ENCODE results near the gene CA12. TPM values are rescaled to one million over a fixed set of nuclear protein-coding genes. Genes with fewer than 3 reads are reported as not detected.

The CA12 gene
- total RNA-seq: 89.6 TPM

DNA sequence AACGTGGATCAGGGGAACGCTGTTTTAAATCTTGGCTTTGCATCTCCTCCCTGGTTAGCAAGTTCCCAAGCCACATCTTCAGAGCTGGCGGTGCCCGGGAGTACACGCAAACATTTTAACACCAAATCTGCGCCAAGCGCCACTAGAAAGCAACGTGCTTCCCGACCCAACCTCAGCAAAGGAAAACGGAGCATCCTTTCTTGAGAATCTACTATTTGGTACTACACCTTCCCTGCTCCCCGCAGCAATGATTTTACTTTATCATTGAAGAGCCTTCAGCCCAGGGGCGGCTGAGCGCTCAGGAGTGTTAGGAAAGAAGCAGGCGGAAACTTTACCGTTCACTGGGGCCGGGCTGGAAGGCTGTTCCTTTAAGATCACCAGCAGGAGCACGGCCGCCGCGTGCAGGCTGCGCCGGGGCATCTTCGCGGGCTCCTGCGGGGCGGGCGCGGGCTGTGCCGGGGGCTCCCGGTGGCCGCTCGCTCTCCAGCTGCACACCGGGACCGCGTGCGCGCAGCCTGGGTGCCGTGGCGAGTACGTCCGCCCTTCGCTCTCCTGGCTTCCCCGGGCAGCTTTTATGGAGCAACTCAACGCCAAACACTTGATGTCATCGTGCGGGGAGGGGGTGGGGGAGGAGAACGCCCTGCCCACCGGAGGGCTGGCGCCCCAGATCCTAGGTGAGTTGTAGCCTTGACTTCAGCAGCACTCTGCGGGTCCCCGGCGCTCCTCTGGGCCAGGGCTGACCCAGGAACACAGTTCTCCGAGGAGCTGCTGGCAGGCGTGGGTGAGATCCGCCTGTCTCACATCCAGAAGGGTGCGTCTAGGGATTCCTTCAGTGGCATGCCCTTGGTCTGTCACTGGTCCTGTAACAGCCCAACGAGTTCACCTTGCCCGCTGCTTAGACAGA, at the start of gene CA12:
Gene CA12, minus strand, starts transcription at position 546 of the 904 bp plus-strand sequence. Its CDS starts 126 bp downstream, at position 420.
- Histone ChIP-seq H3K36me3 (no peaks in the 10 kb centered on the region), H3K27ac (peak within 1 kb of the TSS; percentile 56), H3K9me3 (no peaks in the 10 kb centered on the region), H3K4me1 (peaks cover 37% of the 10 kb centered on the region), H3K4me3 (peak within 1 kb of the TSS; percentile 59 to 65), H3K27me3 (no peaks in the 10 kb centered on the region)
- DNase-seq (ENCODE audit: extremely low spot score in 2 of 2): no peak
- intact Hi-C loops (cut with DNase I): no loop called here
- no peak for TF ChIP-seq POLR2A (IDR thresholded peaks at IDR 0.05)
- peak in 1 of 2 donors; percentile 68 for TF ChIP-seq POLR2AphosphoS5 (IDR thresholded peaks at IDR 0.05; ENCODE audit: insufficient read depth in 1 of 2, low read depth in 1 of 2)

DNA sequence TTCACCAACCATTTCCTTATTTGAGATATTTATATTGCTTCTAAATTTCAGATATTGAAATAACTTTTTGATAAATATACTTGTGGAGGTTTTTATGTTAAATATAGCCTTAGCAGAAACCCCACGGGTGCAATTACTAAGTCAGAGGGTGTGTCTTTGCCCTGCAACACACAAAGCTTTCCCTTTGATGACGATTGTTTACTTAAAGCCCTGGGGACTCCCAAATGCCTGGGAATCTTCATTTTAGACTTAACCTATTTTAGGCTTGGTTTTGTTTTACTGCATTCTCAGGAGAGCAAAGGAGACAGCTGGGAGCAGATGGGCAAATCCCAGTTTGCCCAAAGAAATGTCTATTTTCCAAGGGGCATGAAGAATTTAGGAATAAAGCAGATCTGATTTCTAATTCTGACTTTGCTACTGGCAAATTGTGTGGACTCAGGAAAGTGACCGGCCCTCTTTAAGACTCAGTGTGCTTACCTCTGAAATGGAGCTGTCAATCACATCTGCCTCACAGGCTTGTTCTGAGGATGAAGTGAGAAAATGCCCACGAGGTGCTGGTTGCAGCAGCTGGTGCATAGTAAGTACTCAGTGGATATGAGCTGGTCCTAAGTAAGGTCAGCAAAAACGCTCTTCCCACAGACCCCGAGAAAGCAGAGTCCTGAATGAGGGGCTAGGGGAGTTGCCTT, 49.3 kb upstream of the CA12 start:
- TF ChIP-seq POLR2A (IDR thresholded peaks at IDR 0.05) (no peak), POLR2AphosphoS5 (IDR thresholded peaks at IDR 0.05; ENCODE audit: insufficient read depth in 1 of 2, low read depth in 1 of 2) (no peak)
- TF ChIP-seq, protein P1, sequence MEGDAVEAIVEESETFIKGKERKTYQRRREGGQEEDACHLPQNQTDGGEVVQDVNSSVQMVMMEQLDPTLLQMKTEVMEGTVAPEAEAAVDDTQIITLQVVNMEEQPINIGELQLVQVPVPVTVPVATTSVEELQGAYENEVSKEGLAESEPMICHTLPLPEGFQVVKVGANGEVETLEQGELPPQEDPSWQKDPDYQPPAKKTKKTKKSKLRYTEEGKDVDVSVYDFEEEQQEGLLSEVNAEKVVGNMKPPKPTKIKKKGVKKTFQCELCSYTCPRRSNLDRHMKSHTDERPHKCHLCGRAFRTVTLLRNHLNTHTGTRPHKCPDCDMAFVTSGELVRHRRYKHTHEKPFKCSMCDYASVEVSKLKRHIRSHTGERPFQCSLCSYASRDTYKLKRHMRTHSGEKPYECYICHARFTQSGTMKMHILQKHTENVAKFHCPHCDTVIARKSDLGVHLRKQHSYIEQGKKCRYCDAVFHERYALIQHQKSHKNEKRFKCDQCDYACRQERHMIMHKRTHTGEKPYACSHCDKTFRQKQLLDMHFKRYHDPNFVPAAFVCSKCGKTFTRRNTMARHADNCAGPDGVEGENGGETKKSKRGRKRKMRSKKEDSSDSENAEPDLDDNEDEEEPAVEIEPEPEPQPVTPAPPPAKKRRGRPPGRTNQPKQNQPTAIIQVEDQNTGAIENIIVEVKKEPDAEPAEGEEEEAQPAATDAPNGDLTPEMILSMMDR (IDR thresholded peaks at IDR 0.05): no peak
- Histone ChIP-seq H3K4me1 (peaks cover under 1% of the 10 kb centered on the region), H3K4me3 (no peak overlapping the region), H3K36me3 (no peaks in the 10 kb centered on the region), H3K27ac (no peak overlapping the region), H3K27me3 (no peaks in the 10 kb centered on the region), H3K9me3 (no peaks in the 10 kb centered on the region)
- intact Hi-C loops (cut with DNase I): no loop called here
- no peak for DNase-seq (ENCODE audit: extremely low spot score in 2 of 2)

DNA sequence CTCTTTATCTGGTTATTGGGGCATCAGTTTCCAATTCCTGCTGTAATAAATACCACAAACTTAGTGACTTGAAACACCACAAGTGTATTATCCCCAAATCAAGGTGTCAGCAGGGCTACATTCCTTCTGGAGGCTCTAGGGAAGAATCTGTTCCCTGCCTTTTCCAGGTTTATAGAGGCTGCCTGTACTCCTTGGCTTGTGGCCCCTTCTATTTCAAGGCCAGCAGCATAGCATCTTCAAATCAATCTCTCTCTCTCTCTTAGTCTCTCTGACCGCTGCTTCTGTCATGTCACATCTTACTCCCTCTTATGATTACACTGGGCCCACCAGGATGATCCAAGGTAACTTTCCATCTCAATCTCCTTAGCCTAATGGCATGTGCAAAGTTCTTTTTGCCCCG, 44.9 kb upstream of the CA12 start:
- intact Hi-C loops (cut with DNase I): no loop called here
- DNase-seq (ENCODE audit: extremely low spot score in 2 of 2): no peak
- Histone ChIP-seq H3K27ac (no peak overlapping the region), H3K4me1 (no peaks in the 10 kb centered on the region), H3K9me3 (no peaks in the 10 kb centered on the region), H3K36me3 (no peaks in the 10 kb centered on the region), H3K27me3 (no peaks in the 10 kb centered on the region), H3K4me3 (no peak overlapping the region)
- TF ChIP-seq, protein P1 (IDR thresholded peaks at IDR 0.05): no peak
- no peak for TF ChIP-seq POLR2AphosphoS5 (IDR thresholded peaks at IDR 0.05; ENCODE audit: insufficient read depth in 1 of 2, low read depth in 1 of 2)
- no peak for TF ChIP-seq POLR2A (IDR thresholded peaks at IDR 0.05)

DNA sequence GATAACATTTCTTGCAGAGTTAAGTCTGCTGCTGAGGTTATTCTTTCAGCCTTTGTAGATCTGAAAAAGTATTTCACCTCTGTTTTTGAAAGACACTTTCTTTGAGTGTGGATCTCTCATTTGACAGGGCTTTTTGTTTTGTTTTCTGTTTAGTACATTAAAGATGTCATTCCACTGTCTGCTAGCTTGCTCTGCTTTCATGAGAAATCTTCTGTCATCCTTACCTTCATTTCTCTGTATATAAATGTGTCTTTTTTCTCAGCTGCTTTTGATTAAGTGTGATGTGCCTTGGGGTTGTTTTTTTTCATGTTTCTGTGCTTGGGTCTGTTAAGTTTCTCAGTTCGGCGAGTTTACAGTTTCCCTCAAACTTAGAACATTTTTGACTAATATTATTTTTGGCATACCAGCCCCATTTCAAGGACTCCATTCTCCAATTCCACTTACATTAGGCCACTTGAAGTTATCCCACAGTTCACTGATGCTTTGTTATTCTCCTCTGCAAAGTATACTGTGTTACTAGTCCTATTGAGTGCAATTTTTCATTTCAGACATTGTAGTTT, 43.9 kb upstream of the CA12 start:
- no peak overlapping the region for H3K27ac ChIP-seq
- no peak for TF ChIP-seq POLR2A (IDR thresholded peaks at IDR 0.05)
- no peak for TF ChIP-seq POLR2AphosphoS5 (IDR thresholded peaks at IDR 0.05; ENCODE audit: insufficient read depth in 1 of 2, low read depth in 1 of 2)
- TF ChIP-seq, protein P1 (IDR thresholded peaks at IDR 0.05): no peak
- H3K36me3 ChIP-seq: no peaks in the 10 kb centered on the region
- intact Hi-C loops (cut with DNase I): no loop called here
- no peaks in the 10 kb centered on the region for H3K27me3 ChIP-seq
- no peaks in the 10 kb centered on the region for H3K4me1 ChIP-seq
- no peaks in the 10 kb centered on the region for H3K9me3 ChIP-seq
- no peak for DNase-seq (ENCODE audit: extremely low spot score in 2 of 2)
- no peak overlapping the region for H3K4me3 ChIP-seq

- DNase-seq (ENCODE audit: extremely low spot score in 2 of 2): no peak
- Histone ChIP-seq H3K27ac (no peak overlapping the region), H3K9me3 (no peaks in the 10 kb centered on the region), H3K4me3 (no peak overlapping the region), H3K4me1 (no peaks in the 10 kb centered on the region), H3K36me3 (no peaks in the 10 kb centered on the region), H3K27me3 (no peaks in the 10 kb centered on the region)
- intact Hi-C loops (cut with DNase I): no loop called here
- TF ChIP-seq, protein P1 (IDR thresholded peaks at IDR 0.05): no peak
- no peak for TF ChIP-seq POLR2A (IDR thresholded peaks at IDR 0.05)
- TF ChIP-seq POLR2AphosphoS5 (IDR thresholded peaks at IDR 0.05; ENCODE audit: insufficient read depth in 1 of 2, low read depth in 1 of 2): no peak
Observed at GRCh38 chr15:63422891-63423590, 41.4 kb upstream of the CA12 start.

Measured in vagina (tissue), 2 donors.